Activated B cell treated with CpG ODN at 0.5 μM for 24 hours (primary cell): Measurements from ENCODE around the gene EPHA3. TPM values are rescaled to one million over a fixed set of nuclear protein-coding genes. Genes with fewer than 3 reads are reported as not detected.

Experiments used
- ATAC-seq: fragments of 200-7000 bp; cut with Tn5 transposase; one replicate; pipeline ENCODE4 v1.10.0; 2021; ENCODE audit warnings: low read depth, mild to moderate bottlenecking, moderate library complexity
- CTCF ChIA-PET: fragments of 350-600 bp; sonication (Branson Sonifier 250); formaldehyde crosslinking; loops from one replicate; lab custom pipeline; 2021; ENCODE audit warnings: antibody characterized with exemption; lab: Charles Lee
- POLR2A ChIA-PET: fragments of 350-600 bp; sonication (Branson Sonifier 250); formaldehyde crosslinking; loops from one replicate; lab custom pipeline; 2021; ENCODE audit warnings: antibody characterized with exemption; lab: Charles Lee
- DNase-seq: peaks from one replicate; pipeline ENCODE4 v3.0.0; 2022
- H3K27ac Mint-ChIP-seq: one replicate; pipeline ENCODE4 v1.8.0; 2020; ENCODE audit warnings: mixed read lengths
- H3K27me3 Mint-ChIP-seq: one replicate; pipeline ENCODE4 v1.8.0; 2021; ENCODE audit warnings: mixed read lengths
- H3K36me3 Mint-ChIP-seq: one replicate; pipeline ENCODE4 v1.8.0; 2021; ENCODE audit warnings: low read depth, mixed read lengths
- H3K4me1 Mint-ChIP-seq: one replicate; pipeline ENCODE4 v1.8.0; 2021; ENCODE audit warnings: mixed read lengths
- H3K4me3 Mint-ChIP-seq: one replicate; pipeline ENCODE4 v1.8.0; 2020; ENCODE audit warnings: mild to moderate bottlenecking, mixed read lengths
- H3K9me3 Mint-ChIP-seq: one replicate; pipeline ENCODE4 v1.8.0; 2020; ENCODE audit warnings: mixed read lengths
- intact Hi-C: fragments of 100-400 bp; cut with micrococcal nuclease; formaldehyde crosslinking; loops from one replicate; pipeline ENCODE4 v1.15.1; 2024
- total RNA-seq: library from RNA; stranded (reverse); gene quantifications from 2 replicates; pipeline ENCODE4 v1.2.3, GENCODE V29; 2022
- TF ChIP-seq, protein P1 (sequence below): fragments of 200-600 bp; IDR thresholded peaks from one replicate; pipeline ENCODE4 v1.8.0; 2022; ENCODE audit warnings: antibody characterized with exemption, mild to moderate bottlenecking

EPHA3 gene
- total RNA-seq, 1 donor from 2014 or later = not detected

- CTCF ChIA-PET = no interaction called here
- POLR2A ChIA-PET = no interaction called here
- TF ChIP-seq, protein P1, sequence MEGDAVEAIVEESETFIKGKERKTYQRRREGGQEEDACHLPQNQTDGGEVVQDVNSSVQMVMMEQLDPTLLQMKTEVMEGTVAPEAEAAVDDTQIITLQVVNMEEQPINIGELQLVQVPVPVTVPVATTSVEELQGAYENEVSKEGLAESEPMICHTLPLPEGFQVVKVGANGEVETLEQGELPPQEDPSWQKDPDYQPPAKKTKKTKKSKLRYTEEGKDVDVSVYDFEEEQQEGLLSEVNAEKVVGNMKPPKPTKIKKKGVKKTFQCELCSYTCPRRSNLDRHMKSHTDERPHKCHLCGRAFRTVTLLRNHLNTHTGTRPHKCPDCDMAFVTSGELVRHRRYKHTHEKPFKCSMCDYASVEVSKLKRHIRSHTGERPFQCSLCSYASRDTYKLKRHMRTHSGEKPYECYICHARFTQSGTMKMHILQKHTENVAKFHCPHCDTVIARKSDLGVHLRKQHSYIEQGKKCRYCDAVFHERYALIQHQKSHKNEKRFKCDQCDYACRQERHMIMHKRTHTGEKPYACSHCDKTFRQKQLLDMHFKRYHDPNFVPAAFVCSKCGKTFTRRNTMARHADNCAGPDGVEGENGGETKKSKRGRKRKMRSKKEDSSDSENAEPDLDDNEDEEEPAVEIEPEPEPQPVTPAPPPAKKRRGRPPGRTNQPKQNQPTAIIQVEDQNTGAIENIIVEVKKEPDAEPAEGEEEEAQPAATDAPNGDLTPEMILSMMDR = no peak
- peaks cover 3% of the 10 kb centered on the region for H3K9me3 Mint-ChIP-seq
- H3K4me1 Mint-ChIP-seq = no peaks in the 10 kb centered on the region
- no peaks in the 10 kb centered on the region for H3K36me3 Mint-ChIP-seq
- H3K27ac Mint-ChIP-seq = no peak overlapping the region
- no peak for ATAC-seq
- no peak for DNase-seq
- intact Hi-C loops = no loop called here
- no peaks in the 10 kb centered on the region for H3K27me3 Mint-ChIP-seq
- H3K4me3 Mint-ChIP-seq = no peak overlapping the region
These were observed 294.6 kb downstream of the EPHA3 start for GRCh38 chr3:89402051-89402450.

GRCh38 chr3:89405176-89405575 is 297.8 kb downstream of the EPHA3 start:
- intact Hi-C loops = no loop called here
- Mint-ChIP-seq H3K4me1 (no peaks in the 10 kb centered on the region), H3K4me3 (no peak overlapping the region), H3K9me3 (peaks cover 3% of the 10 kb centered on the region), H3K27ac (no peak overlapping the region), H3K27me3 (no peaks in the 10 kb centered on the region), H3K36me3 (no peaks in the 10 kb centered on the region)
- no peak for ATAC-seq
- no peak for DNase-seq
- TF ChIP-seq, protein P1 = no peak
- CTCF ChIA-PET = no interaction called here
- POLR2A ChIA-PET = no interaction called here

DNA sequence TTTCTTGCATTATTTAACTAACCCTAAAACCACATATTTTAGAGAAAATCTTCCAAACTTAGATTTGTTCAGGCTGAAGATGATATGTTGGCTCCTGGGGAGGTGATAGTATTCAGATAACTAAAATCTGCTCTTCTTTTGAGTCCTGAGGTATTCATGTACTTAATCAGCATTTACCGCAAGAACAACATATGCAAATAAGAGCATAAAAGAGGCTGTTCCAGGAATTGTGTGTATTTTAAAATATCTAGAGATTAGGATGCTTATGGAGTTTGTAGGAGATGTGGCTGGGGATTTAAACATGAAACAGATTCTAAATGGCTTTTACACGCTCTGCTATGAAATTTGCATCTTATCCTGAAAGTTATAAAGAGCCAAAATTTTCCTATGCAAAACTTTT is 298.2 kb downstream of the EPHA3 start:
- H3K27me3 Mint-ChIP-seq = no peaks in the 10 kb centered on the region
- H3K36me3 Mint-ChIP-seq = no peaks in the 10 kb centered on the region
- intact Hi-C loops = no loop called here
- H3K9me3 Mint-ChIP-seq = peaks cover 3% of the 10 kb centered on the region
- H3K4me1 Mint-ChIP-seq = no peaks in the 10 kb centered on the region
- H3K27ac Mint-ChIP-seq = no peak overlapping the region
- DNase-seq (no peak), ATAC-seq (no peak)
- H3K4me3 Mint-ChIP-seq = no peak overlapping the region
- TF ChIP-seq, protein P1 = no peak
- ChIA-PET CTCF (no interaction called here), POLR2A (no interaction called here)

DNA sequence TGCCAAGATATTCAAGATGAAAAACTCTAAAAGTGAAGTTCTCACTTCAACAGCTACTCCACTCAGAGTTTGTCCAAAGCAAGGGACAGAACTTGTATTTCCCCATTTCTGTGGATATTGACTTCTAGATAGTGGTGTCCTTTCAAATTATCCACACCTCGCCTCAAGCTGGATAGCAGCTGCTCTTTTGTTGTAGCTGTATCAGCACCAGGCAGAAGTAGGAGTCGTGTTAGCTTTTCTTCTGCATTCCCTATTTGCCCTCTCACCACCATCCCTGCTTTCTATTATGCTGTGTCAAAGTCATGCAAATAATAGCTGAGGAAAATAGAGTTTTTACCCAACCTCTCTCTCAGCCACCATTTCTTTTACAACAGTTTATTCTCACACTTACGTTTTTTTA is 303.8 kb downstream of the EPHA3 start:
- ChIA-PET CTCF (no interaction called here), POLR2A (no interaction called here)
- ATAC-seq = no peak
- H3K27ac Mint-ChIP-seq = no peak overlapping the region
- TF ChIP-seq, protein P1 = no peak
- H3K4me3 Mint-ChIP-seq = no peak overlapping the region
- DNase-seq = no peak
- no peaks in the 10 kb centered on the region for H3K9me3 Mint-ChIP-seq
- intact Hi-C loops = no loop called here
- H3K36me3 Mint-ChIP-seq = no peaks in the 10 kb centered on the region
- H3K27me3 Mint-ChIP-seq = no peaks in the 10 kb centered on the region
- H3K4me1 Mint-ChIP-seq = no peaks in the 10 kb centered on the region

- ATAC-seq (no peak), DNase-seq (no peak)
- Mint-ChIP-seq H3K4me3 (no peak overlapping the region), H3K27ac (no peak overlapping the region), H3K4me1 (no peaks in the 10 kb centered on the region), H3K36me3 (no peaks in the 10 kb centered on the region), H3K27me3 (no peaks in the 10 kb centered on the region), H3K9me3 (no peaks in the 10 kb centered on the region)
- intact Hi-C loops = no loop called here
- CTCF ChIA-PET = no interaction called here
- TF ChIP-seq, protein P1 = no peak
- POLR2A ChIA-PET = no interaction called here
These were observed 306.8 kb downstream of the EPHA3 start for GRCh38 chr3:89414270-89414669.
